IPS-NIHi7 (cell line): ENCODE measurements around the gene KDR.

ENCODE experiments used
- DNase-seq: peaks from one replicate; pipeline ENCODE4 v3.0.0; 2012; ENCODE audit warnings: mixed read lengths; ENCODE audit errors: extremely low spot score

The KDR gene

GRCh38 chr4:55029821-55030503 lies 95.4 kb downstream of the KDR start:
- no peak for DNase-seq

- no peak for DNase-seq
Measured at GRCh38 chr4:55029321-55029720, 96.1 kb downstream of the KDR start.
